Effector memory CD4-positive, alpha-beta T cell (primary cell): Measurements from ENCODE around the gene PITX3.

ENCODE experiments used
- DNase-seq, 3 donors: peaks; one replicate each; pipeline ENCODE4 v3.0.0-alpha.2; 2020
- H3K27ac ChIP-seq: 2 replicates; pipeline ENCODE4 v1.7.0; 2013; ENCODE audit warnings: mild to moderate bottlenecking, low read length, moderate library complexity; ENCODE audit not compliant: insufficient read depth, poor library complexity, severe bottlenecking
- H3K27me3 ChIP-seq: replicated peaks from 2 replicates; pipeline ENCODE4 v1.7.0; 2013; ENCODE audit warnings: mild to moderate bottlenecking, low read length; ENCODE audit not compliant: insufficient read depth, control insufficient read depth, poor library complexity, severe bottlenecking
- H3K36me3 ChIP-seq: 2 replicates; pipeline ENCODE4 v1.7.0; 2013; ENCODE audit warnings: mild to moderate bottlenecking, low read length, moderate library complexity; ENCODE audit not compliant: control insufficient read depth, insufficient read depth
- H3K4me1 ChIP-seq: 2 replicates; pipeline ENCODE4 v1.7.0; 2013; ENCODE audit warnings: low read length, mild to moderate bottlenecking; ENCODE audit not compliant: control insufficient read depth, insufficient read depth, poor library complexity, severe bottlenecking
- H3K4me3 ChIP-seq: 2 replicates; pipeline ENCODE4 v1.7.0; 2013; ENCODE audit warnings: low read length, low read depth, mild to moderate bottlenecking; ENCODE audit not compliant: insufficient read depth, poor library complexity, severe bottlenecking
- H3K9me3 ChIP-seq: 2 replicates; pipeline ENCODE4 v1.7.0; 2013; ENCODE audit warnings: mild to moderate bottlenecking, low read length, moderate library complexity; ENCODE audit not compliant: control insufficient read depth
- total RNA-seq, 3 donors: gene quantifications; one replicate each; lab custom pipeline; 2026; lab: John Stamatoyannopoulos, UW

PITX3 gene
- 0 to 0.09 (median 0) reads per million in 3 donors for total RNA-seq

- no peak within 1 kb of the TSS for H3K27ac ChIP-seq
These were observed at the start of gene PITX3 for GRCh38 chr10:102241444-102242117. PITX3 (minus strand) TSS chr10:102241512; CDS start chr10:102232080, 9,432 bp downstream.

GRCh38 chr10:102289840-102290239, 48.5 kb upstream of the PITX3 start:
- Histone ChIP-seq H3K36me3 (peaks cover 5% of the 10 kb centered on the region), H3K4me3 (no peak overlapping the region)
- no peak for DNase-seq

More at GRCh38 chr10:102241444-102242117, at the start of gene PITX3:
- peak within 1 kb of the TSS; percentile 44 for H3K4me3 ChIP-seq
- H3K4me1 ChIP-seq = peaks cover 30% of the 10 kb centered on the region
- peak; percentile 85 to 88 (median 88) for DNase-seq
- H3K36me3 ChIP-seq = no peaks in the 10 kb centered on the region
- no peaks in the 10 kb centered on the region for H3K9me3 ChIP-seq
- H3K27me3 ChIP-seq = peaks cover 15% of the 10 kb centered on the region

GRCh38 chr10:102289356-102289755, 48.0 kb upstream of the PITX3 start:
- Histone ChIP-seq H3K4me1 (no peaks in the 10 kb centered on the region), H3K9me3 (no peaks in the 10 kb centered on the region), H3K36me3 (peaks cover 5% of the 10 kb centered on the region), H3K4me3 (no peak overlapping the region), H3K27ac (no peak overlapping the region), H3K27me3 (no peaks in the 10 kb centered on the region)
- no peak for DNase-seq

More at GRCh38 chr10:102289840-102290239, 48.5 kb upstream of the PITX3 start:
- Histone ChIP-seq H3K27ac (no peak overlapping the region), H3K9me3 (no peaks in the 10 kb centered on the region), H3K4me1 (no peaks in the 10 kb centered on the region), H3K27me3 (no peaks in the 10 kb centered on the region)

- Histone ChIP-seq H3K27me3 (no peaks in the 10 kb centered on the region), H3K9me3 (no peaks in the 10 kb centered on the region), H3K4me1 (peaks cover 9% of the 10 kb centered on the region), H3K27ac (no peak overlapping the region), H3K36me3 (peaks cover 5% of the 10 kb centered on the region), H3K4me3 (no peak overlapping the region)
- no peak for DNase-seq
These were observed 46.7 kb upstream of the PITX3 start for GRCh38 chr10:102287991-102288390.

GRCh38 chr10:102287538-102287937, 46.2 kb upstream of the PITX3 start:
- H3K4me1 ChIP-seq = peaks cover 12% of the 10 kb centered on the region
- no peak overlapping the region for H3K4me3 ChIP-seq
- peaks cover 5% of the 10 kb centered on the region for H3K36me3 ChIP-seq
- DNase-seq = no peak
- H3K9me3 ChIP-seq = no peaks in the 10 kb centered on the region
- no peaks in the 10 kb centered on the region for H3K27me3 ChIP-seq
- H3K27ac ChIP-seq = no peak overlapping the region

- Histone ChIP-seq H3K27ac (no peak overlapping the region), H3K4me3 (no peak overlapping the region), H3K4me1 (peaks cover 12% of the 10 kb centered on the region), H3K9me3 (no peaks in the 10 kb centered on the region), H3K36me3 (peaks cover under 1% of the 10 kb centered on the region), H3K27me3 (no peaks in the 10 kb centered on the region)
- no peak for DNase-seq
These were observed 44.9 kb upstream of the PITX3 start for GRCh38 chr10:102286216-102286615.

- H3K27ac ChIP-seq = no peak overlapping the region
- H3K27me3 ChIP-seq = no peaks in the 10 kb centered on the region
- H3K36me3 ChIP-seq = no peaks in the 10 kb centered on the region
- H3K4me3 ChIP-seq = no peak overlapping the region
- H3K4me1 ChIP-seq = peaks cover 19% of the 10 kb centered on the region
- DNase-seq = no peak
- no peaks in the 10 kb centered on the region for H3K9me3 ChIP-seq
These were observed 43.8 kb upstream of the PITX3 start for GRCh38 chr10:102285133-102285532.

GRCh38 chr10:102284531-102284930, 43.2 kb upstream of the PITX3 start:
- no peak for DNase-seq
- Histone ChIP-seq H3K27me3 (no peaks in the 10 kb centered on the region), H3K9me3 (no peaks in the 10 kb centered on the region), H3K36me3 (no peaks in the 10 kb centered on the region), H3K27ac (no peak overlapping the region), H3K4me1 (peaks cover 20% of the 10 kb centered on the region), H3K4me3 (no peak overlapping the region)

- Histone ChIP-seq H3K4me3 (no peak overlapping the region), H3K36me3 (no peaks in the 10 kb centered on the region), H3K27ac (no peak overlapping the region), H3K9me3 (no peaks in the 10 kb centered on the region), H3K27me3 (no peaks in the 10 kb centered on the region), H3K4me1 (peaks cover 20% of the 10 kb centered on the region)
- no peak for DNase-seq
These were observed 42.6 kb upstream of the PITX3 start for GRCh38 chr10:102283890-102284289.

- Histone ChIP-seq H3K27ac (no peak overlapping the region), H3K4me3 (no peak overlapping the region), H3K36me3 (no peaks in the 10 kb centered on the region), H3K4me1 (peaks cover 20% of the 10 kb centered on the region), H3K9me3 (no peaks in the 10 kb centered on the region), H3K27me3 (no peaks in the 10 kb centered on the region)
- no peak for DNase-seq
These were observed 42.2 kb upstream of the PITX3 start for GRCh38 chr10:102283488-102283887.
